ENCODE measurements around the gene CNTLN. TPM values are rescaled to one million over a fixed set of nuclear protein-coding genes. Genes with fewer than 3 reads are reported as not detected.

The CNTLN gene
- total and polyA plus RNA-seq, 2 experiments from 2014 or later: 17.7 to 21.8 TPM

GRCh38 chr9:17531642-17532254 is 396.9 kb downstream of the CNTLN start:
- Mint-ChIP-seq H3K27ac (no peak overlapping the region), H3K27me3 (ENCODE audit: insufficient read depth, low read depth, poor library complexity) (no peaks in the 10 kb centered on the region), H3K36me3 (ENCODE audit: low read depth) (no peaks in the 10 kb centered on the region), H3K4me3 (no peak overlapping the region), H3K4me1 (peaks cover 5% of the 10 kb centered on the region; the same call in 2 of the 3 replicates), H3K9me3 (no peaks in the 10 kb centered on the region)
- H3K4me3 ChIP-seq: no peak overlapping the region
- no peaks in the 10 kb centered on the region for H3F3A ChIP-seq (replicated peaks; ENCODE audit: low read depth)
- no peaks in the 10 kb centered on the region for H3K9me2 ChIP-seq (ENCODE audit: insufficient read depth)
- peak; percentile 55 for ATAC-seq
- H3K27ac ChIP-seq (ENCODE audit: low read depth): no peak overlapping the region
- no peaks in the 10 kb centered on the region for H3K27me3 ChIP-seq (ENCODE audit: insufficient read depth)
- no peak overlapping the region for H3K4me2 ChIP-seq
- no peak for TF ChIP-seq STAT1 (IDR thresholded peaks at IDR 0.05; ENCODE audit: unreplicated experiment)
- TF ChIP-seq, protein P1, sequence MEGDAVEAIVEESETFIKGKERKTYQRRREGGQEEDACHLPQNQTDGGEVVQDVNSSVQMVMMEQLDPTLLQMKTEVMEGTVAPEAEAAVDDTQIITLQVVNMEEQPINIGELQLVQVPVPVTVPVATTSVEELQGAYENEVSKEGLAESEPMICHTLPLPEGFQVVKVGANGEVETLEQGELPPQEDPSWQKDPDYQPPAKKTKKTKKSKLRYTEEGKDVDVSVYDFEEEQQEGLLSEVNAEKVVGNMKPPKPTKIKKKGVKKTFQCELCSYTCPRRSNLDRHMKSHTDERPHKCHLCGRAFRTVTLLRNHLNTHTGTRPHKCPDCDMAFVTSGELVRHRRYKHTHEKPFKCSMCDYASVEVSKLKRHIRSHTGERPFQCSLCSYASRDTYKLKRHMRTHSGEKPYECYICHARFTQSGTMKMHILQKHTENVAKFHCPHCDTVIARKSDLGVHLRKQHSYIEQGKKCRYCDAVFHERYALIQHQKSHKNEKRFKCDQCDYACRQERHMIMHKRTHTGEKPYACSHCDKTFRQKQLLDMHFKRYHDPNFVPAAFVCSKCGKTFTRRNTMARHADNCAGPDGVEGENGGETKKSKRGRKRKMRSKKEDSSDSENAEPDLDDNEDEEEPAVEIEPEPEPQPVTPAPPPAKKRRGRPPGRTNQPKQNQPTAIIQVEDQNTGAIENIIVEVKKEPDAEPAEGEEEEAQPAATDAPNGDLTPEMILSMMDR (conservative IDR thresholded peaks at IDR 0.05; ENCODE audit: low read depth in 2 of 2): peak; percentile 73 to 77
- no peaks in the 10 kb centered on the region for H3K79me2 ChIP-seq (replicated peaks; ENCODE audit: insufficient read depth)
- DNase-seq (ENCODE audit: low spot score): peak; percentile 82
- H4K20me1 ChIP-seq (replicated peaks; ENCODE audit: insufficient read depth): no peaks in the 10 kb centered on the region
- 0 out of 2 replicates have a peak overlapping the region, but pooled peaks have one; percentile 4 for H2AFZ ChIP-seq
- H3K36me3 ChIP-seq (ENCODE audit: insufficient read depth): no peaks in the 10 kb centered on the region
- peaks cover 5% of the 10 kb centered on the region; the same call in 1 of the 2 replicates for H3K4me1 ChIP-seq (ENCODE audit: insufficient read depth)

GRCh38 chr9:17532461-17532860 is 397.6 kb downstream of the CNTLN start:
- no peaks in the 10 kb centered on the region for H3F3A ChIP-seq (replicated peaks; ENCODE audit: low read depth)
- no peak for DNase-seq (ENCODE audit: low spot score)
- Mint-ChIP-seq H3K4me1 (peaks cover 6% of the 10 kb centered on the region; the same call in 2 of the 3 replicates), H3K4me3 (no peak overlapping the region), H3K9me3 (no peaks in the 10 kb centered on the region), H3K27ac (no peak overlapping the region), H3K36me3 (ENCODE audit: low read depth) (no peaks in the 10 kb centered on the region), H3K27me3 (ENCODE audit: insufficient read depth, low read depth, poor library complexity) (no peaks in the 10 kb centered on the region)
- H3K4me2 ChIP-seq: no peak overlapping the region
- H2AFZ ChIP-seq: peak overlapping the region; percentile 19; the same call in 1 of the 2 replicates
- ATAC-seq: no peak; the same call in 2 of the 3 replicates
- H3K9me2 ChIP-seq (ENCODE audit: insufficient read depth): no peaks in the 10 kb centered on the region
- H3K27me3 ChIP-seq (ENCODE audit: insufficient read depth): no peaks in the 10 kb centered on the region
- no peaks in the 10 kb centered on the region for H4K20me1 ChIP-seq (replicated peaks; ENCODE audit: insufficient read depth)
- H3K27ac ChIP-seq (ENCODE audit: low read depth): no peak overlapping the region
- no peaks in the 10 kb centered on the region for H3K79me2 ChIP-seq (replicated peaks; ENCODE audit: insufficient read depth)
- peaks cover 6% of the 10 kb centered on the region; the same call in 1 of the 2 replicates for H3K4me1 ChIP-seq (ENCODE audit: insufficient read depth)
- no peak overlapping the region for H3K4me3 ChIP-seq
- no peaks in the 10 kb centered on the region for H3K36me3 ChIP-seq (ENCODE audit: insufficient read depth)
- no peak for TF ChIP-seq ZNF331 (CRISPR knock-in tag; IDR thresholded peaks at IDR 0.05; ENCODE audit: low read depth)
- TF ChIP-seq, protein P1 (conservative IDR thresholded peaks at IDR 0.05; ENCODE audit: low read depth in 2 of 2): no peak
- TF ChIP-seq STAT1 (IDR thresholded peaks at IDR 0.05; ENCODE audit: unreplicated experiment): no peak
- TF ChIP-seq, protein P2, sequence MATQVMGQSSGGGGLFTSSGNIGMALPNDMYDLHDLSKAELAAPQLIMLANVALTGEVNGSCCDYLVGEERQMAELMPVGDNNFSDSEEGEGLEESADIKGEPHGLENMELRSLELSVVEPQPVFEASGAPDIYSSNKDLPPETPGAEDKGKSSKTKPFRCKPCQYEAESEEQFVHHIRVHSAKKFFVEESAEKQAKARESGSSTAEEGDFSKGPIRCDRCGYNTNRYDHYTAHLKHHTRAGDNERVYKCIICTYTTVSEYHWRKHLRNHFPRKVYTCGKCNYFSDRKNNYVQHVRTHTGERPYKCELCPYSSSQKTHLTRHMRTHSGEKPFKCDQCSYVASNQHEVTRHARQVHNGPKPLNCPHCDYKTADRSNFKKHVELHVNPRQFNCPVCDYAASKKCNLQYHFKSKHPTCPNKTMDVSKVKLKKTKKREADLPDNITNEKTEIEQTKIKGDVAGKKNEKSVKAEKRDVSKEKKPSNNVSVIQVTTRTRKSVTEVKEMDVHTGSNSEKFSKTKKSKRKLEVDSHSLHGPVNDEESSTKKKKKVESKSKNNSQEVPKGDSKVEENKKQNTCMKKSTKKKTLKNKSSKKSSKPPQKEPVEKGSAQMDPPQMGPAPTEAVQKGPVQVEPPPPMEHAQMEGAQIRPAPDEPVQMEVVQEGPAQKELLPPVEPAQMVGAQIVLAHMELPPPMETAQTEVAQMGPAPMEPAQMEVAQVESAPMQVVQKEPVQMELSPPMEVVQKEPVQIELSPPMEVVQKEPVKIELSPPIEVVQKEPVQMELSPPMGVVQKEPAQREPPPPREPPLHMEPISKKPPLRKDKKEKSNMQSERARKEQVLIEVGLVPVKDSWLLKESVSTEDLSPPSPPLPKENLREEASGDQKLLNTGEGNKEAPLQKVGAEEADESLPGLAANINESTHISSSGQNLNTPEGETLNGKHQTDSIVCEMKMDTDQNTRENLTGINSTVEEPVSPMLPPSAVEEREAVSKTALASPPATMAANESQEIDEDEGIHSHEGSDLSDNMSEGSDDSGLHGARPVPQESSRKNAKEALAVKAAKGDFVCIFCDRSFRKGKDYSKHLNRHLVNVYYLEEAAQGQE (IDR thresholded peaks at IDR 0.05; ENCODE audit: unreplicated experiment): no peak
- TF ChIP-seq, protein P3, sequence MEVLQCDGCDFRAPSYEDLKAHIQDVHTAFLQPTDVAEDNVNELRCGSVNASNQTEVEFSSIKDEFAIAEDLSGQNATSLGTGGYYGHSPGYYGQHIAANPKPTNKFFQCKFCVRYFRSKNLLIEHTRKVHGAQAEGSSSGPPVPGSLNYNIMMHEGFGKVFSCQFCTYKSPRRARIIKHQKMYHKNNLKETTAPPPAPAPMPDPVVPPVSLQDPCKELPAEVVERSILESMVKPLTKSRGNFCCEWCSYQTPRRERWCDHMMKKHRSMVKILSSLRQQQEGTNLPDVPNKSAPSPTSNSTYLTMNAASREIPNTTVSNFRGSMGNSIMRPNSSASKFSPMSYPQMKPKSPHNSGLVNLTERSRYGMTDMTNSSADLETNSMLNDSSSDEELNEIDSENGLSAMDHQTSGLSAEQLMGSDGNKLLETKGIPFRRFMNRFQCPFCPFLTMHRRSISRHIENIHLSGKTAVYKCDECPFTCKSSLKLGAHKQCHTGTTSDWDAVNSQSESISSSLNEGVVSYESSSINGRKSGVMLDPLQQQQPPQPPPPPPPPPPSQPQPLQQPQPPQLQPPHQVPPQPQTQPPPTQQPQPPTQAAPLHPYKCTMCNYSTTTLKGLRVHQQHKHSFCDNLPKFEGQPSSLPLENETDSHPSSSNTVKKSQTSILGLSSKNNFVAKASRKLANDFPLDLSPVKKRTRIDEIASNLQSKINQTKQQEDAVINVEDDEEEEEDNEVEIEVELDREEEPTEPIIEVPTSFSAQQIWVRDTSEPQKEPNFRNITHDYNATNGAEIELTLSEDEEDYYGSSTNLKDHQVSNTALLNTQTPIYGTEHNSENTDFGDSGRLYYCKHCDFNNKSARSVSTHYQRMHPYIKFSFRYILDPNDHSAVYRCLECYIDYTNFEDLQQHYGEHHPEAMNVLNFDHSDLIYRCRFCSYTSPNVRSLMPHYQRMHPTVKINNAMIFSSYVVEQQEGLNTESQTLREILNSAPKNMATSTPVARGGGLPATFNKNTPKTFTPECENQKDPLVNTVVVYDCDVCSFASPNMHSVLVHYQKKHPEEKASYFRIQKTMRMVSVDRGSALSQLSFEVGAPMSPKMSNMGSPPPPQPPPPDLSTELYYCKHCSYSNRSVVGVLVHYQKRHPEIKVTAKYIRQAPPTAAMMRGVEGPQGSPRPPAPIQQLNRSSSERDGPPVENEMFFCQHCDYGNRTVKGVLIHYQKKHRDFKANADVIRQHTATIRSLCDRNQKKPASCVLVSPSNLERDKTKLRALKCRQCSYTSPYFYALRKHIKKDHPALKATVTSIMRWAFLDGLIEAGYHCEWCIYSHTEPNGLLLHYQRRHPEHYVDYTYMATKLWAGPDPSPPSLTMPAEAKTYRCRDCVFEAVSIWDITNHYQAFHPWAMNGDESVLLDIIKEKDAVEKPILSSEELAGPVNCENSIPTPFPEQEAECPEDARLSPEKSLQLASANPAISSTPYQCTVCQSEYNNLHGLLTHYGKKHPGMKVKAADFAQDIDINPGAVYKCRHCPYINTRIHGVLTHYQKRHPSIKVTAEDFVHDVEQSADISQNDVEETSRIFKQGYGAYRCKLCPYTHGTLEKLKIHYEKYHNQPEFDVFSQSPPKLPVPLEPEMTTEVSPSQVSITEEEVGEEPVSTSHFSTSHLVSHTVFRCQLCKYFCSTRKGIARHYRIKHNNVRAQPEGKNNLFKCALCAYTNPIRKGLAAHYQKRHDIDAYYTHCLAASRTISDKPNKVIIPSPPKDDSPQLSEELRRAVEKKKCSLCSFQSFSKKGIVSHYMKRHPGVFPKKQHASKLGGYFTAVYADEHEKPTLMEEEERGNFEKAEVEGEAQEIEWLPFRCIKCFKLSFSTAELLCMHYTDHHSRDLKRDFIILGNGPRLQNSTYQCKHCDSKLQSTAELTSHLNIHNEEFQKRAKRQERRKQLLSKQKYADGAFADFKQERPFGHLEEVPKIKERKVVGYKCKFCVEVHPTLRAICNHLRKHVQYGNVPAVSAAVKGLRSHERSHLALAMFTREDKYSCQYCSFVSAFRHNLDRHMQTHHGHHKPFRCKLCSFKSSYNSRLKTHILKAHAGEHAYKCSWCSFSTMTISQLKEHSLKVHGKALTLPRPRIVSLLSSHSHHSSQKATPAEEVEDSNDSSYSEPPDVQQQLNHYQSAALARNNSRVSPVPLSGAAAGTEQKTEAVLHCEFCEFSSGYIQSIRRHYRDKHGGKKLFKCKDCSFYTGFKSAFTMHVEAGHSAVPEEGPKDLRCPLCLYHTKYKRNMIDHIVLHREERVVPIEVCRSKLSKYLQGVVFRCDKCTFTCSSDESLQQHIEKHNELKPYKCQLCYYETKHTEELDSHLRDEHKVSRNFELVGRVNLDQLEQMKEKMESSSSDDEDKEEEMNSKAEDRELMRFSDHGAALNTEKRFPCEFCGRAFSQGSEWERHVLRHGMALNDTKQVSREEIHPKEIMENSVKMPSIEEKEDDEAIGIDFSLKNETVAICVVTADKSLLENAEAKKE (CRISPR knock-in tag; IDR thresholded peaks at IDR 0.05): no peak
- no peak for TF ChIP-seq POLR2AphosphoS5 (IDR thresholded peaks at IDR 0.05; ENCODE audit: low read depth)
